BE2C (cell line): ENCODE results near the gene C19orf12.

Experiments
- DNase-seq: peaks from one replicate; pipeline ENCODE4 v3.0.0-alpha.2; 2020
- H3K27me3 ChIP-seq: fragments of 250-450 bp; sonication (Bioruptor Pico); 2 replicates; pipeline ENCODE4 v1.5.1; 2020; ENCODE audit warnings: mild to moderate bottlenecking
- H3K36me3 ChIP-seq: fragments of 250-450 bp; sonication (Bioruptor Pico); 2 replicates; pipeline ENCODE4 v1.5.1; 2020; ENCODE audit warnings: mild to moderate bottlenecking
- H3K4me1 ChIP-seq: fragments of 250-450 bp; sonication (Bioruptor Pico); 2 replicates; pipeline ENCODE4 v1.5.1; 2020
- H3K4me3 ChIP-seq: 2 replicates; pipeline ENCODE4 v1.5.1; 2011; ENCODE audit warnings: low read depth, low read length
- H3K9me3 ChIP-seq: fragments of 250-450 bp; sonication (Bioruptor Pico); 2 replicates; pipeline ENCODE4 v1.5.1; 2020
- TF ChIP-seq, protein P1 (sequence below): IDR thresholded peaks from 2 replicates; pipeline ENCODE4 v1.5.1; 2012; ENCODE audit warnings: mild to moderate bottlenecking, low read depth, low read length

C19orf12 gene

GRCh38 chr19:29650772-29651387, 64.2 kb downstream of the C19orf12 start:
- no peak for DNase-seq
- Histone ChIP-seq H3K4me1 (no peaks in the 10 kb centered on the region), H3K9me3 (no peaks in the 10 kb centered on the region), H3K36me3 (no peaks in the 10 kb centered on the region), H3K4me3 (no peak overlapping the region), H3K27me3 (peaks cover 28% of the 10 kb centered on the region)
- TF ChIP-seq, protein P1, sequence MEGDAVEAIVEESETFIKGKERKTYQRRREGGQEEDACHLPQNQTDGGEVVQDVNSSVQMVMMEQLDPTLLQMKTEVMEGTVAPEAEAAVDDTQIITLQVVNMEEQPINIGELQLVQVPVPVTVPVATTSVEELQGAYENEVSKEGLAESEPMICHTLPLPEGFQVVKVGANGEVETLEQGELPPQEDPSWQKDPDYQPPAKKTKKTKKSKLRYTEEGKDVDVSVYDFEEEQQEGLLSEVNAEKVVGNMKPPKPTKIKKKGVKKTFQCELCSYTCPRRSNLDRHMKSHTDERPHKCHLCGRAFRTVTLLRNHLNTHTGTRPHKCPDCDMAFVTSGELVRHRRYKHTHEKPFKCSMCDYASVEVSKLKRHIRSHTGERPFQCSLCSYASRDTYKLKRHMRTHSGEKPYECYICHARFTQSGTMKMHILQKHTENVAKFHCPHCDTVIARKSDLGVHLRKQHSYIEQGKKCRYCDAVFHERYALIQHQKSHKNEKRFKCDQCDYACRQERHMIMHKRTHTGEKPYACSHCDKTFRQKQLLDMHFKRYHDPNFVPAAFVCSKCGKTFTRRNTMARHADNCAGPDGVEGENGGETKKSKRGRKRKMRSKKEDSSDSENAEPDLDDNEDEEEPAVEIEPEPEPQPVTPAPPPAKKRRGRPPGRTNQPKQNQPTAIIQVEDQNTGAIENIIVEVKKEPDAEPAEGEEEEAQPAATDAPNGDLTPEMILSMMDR: no peak
